H9 (cell line): Measurements from ENCODE around the gene PTP4A1. TPM values are rescaled to one million over a fixed set of nuclear protein-coding genes. Genes with fewer than 3 reads are reported as not detected.
A peak's percentile ranks its signal among the peaks of the same experiment; 100 is the strongest.

Experiments used
- DNase-seq: peaks from one replicate; pipeline ENCODE4 v3.0.0-alpha.2; 2017
- H2AFZ ChIP-seq: one replicate; pipeline ENCODE4 v1.6.1; 2013; ENCODE audit warnings: mild to moderate bottlenecking, low read length, control low read depth, moderate library complexity
- H2AK5ac ChIP-seq: 2 replicates; pipeline ENCODE4 v1.6.1; 2013; ENCODE audit warnings: low read length, control low read depth, mixed read lengths; ENCODE audit not compliant: insufficient read length
- H2BK120ac ChIP-seq: one replicate; pipeline ENCODE4 v1.6.1; 2013; ENCODE audit warnings: low read depth, mild to moderate bottlenecking, low read length, control low read depth, inconsistent platforms; ENCODE audit not compliant: poor library complexity, severe bottlenecking
- H2BK12ac ChIP-seq: 2 replicates; pipeline ENCODE4 v1.6.1; 2013; ENCODE audit warnings: low read length, control low read depth, mixed read lengths, low read depth; ENCODE audit not compliant: insufficient read length
- H2BK15ac ChIP-seq: 2 replicates; pipeline ENCODE4 v1.6.1; 2013; ENCODE audit warnings: low read depth, low read length, control low read depth
- H2BK20ac ChIP-seq: one replicate; pipeline ENCODE4 v1.6.1; 2013; ENCODE audit warnings: low read depth, mild to moderate bottlenecking, low read length, control low read depth, inconsistent platforms; ENCODE audit not compliant: poor library complexity, severe bottlenecking
- H2BK5ac ChIP-seq: 2 replicates; pipeline ENCODE4 v1.6.1; 2013; ENCODE audit warnings: low read length, control low read depth, mixed read lengths; ENCODE audit not compliant: insufficient read length
- H3K14ac ChIP-seq: 2 replicates; pipeline ENCODE4 v1.6.1; 2013; ENCODE audit warnings: low read length, control low read depth; ENCODE audit not compliant: insufficient read depth
- H3K18ac ChIP-seq: 2 replicates; pipeline ENCODE4 v1.6.1; 2013; ENCODE audit warnings: low read depth, mild to moderate bottlenecking, mixed read lengths, low read length, control low read depth; ENCODE audit not compliant: insufficient read length
- H3K23ac ChIP-seq: 2 replicates; pipeline ENCODE4 v1.6.1; 2013; ENCODE audit warnings: low read length, control low read depth, mixed read lengths, low read depth; ENCODE audit not compliant: insufficient read length
- H3K23me2 ChIP-seq: 2 replicates; pipeline ENCODE4 v1.6.1; 2013; ENCODE audit warnings: low read depth, mild to moderate bottlenecking, mixed read lengths, low read length, control low read depth; ENCODE audit not compliant: insufficient read length, poor library complexity, severe bottlenecking
- H3K27ac ChIP-seq: 2 replicates; pipeline ENCODE4 v1.5.1; 2013; ENCODE audit warnings: low read length, control low read depth, mixed read lengths, low read depth; ENCODE audit not compliant: insufficient read length
- H3K27me3 ChIP-seq: 2 replicates; pipeline ENCODE4 v1.6.1; 2013; ENCODE audit warnings: low read length, control low read depth, inconsistent platforms; ENCODE audit not compliant: insufficient read depth
- H3K4ac ChIP-seq: 2 replicates; pipeline ENCODE4 v1.6.1; 2013; ENCODE audit warnings: low read depth, mild to moderate bottlenecking, control low read depth, inconsistent platforms, low read length, moderate library complexity
- H3K4me1 ChIP-seq: 2 replicates; pipeline ENCODE4 v1.6.1; 2013; ENCODE audit warnings: low read length, control low read depth, inconsistent platforms; ENCODE audit not compliant: insufficient read depth
- H3K4me2 ChIP-seq: 2 replicates; pipeline ENCODE4 v1.6.1; 2013; ENCODE audit warnings: low read length, control low read depth, mixed read lengths; ENCODE audit not compliant: insufficient read length, insufficient read depth
- H3K56ac ChIP-seq: 2 replicates; pipeline ENCODE4 v1.6.1; 2013; ENCODE audit warnings: low read depth, mild to moderate bottlenecking, mixed read lengths, low read length, control low read depth; ENCODE audit not compliant: insufficient read length
- H3K79me1 ChIP-seq: 2 replicates; pipeline ENCODE4 v1.6.1; 2013; ENCODE audit warnings: low read depth, mild to moderate bottlenecking, moderate library complexity, low read length, control low read depth, inconsistent platforms; ENCODE audit not compliant: insufficient read depth, poor library complexity, severe bottlenecking
- H3K79me2 ChIP-seq: 2 replicates; pipeline ENCODE4 v1.6.1; 2013; ENCODE audit warnings: low read length, control low read depth, inconsistent platforms; ENCODE audit not compliant: insufficient read depth
- H3K9ac ChIP-seq: 2 replicates; pipeline ENCODE4 v1.6.1; 2013; ENCODE audit warnings: low read length, control low read depth, mixed read lengths; ENCODE audit not compliant: insufficient read length; ENCODE audit errors: extremely low read depth
- H3K9me3 ChIP-seq: one replicate; pipeline ENCODE4 v1.6.1; 2013; ENCODE audit warnings: low read depth, low read length, inconsistent platforms; ENCODE audit not compliant: control insufficient read depth
- H3T11ph ChIP-seq: one replicate; pipeline ENCODE4 v1.6.1; 2013; ENCODE audit warnings: mild to moderate bottlenecking, low read length, control low read depth, inconsistent platforms
- H4K20me1 ChIP-seq: one replicate; pipeline ENCODE4 v1.6.1; 2013; ENCODE audit not compliant: control insufficient read depth, insufficient read length, insufficient read depth
- H4K5ac ChIP-seq: 2 replicates; pipeline ENCODE4 v1.6.1; 2013; ENCODE audit warnings: low read depth, mild to moderate bottlenecking, mixed read lengths, low read length, control low read depth; ENCODE audit not compliant: insufficient read length
- H4K8ac ChIP-seq: replicated peaks from 2 replicates; pipeline ENCODE4 v1.6.1; 2013; ENCODE audit warnings: low read length, control low read depth, mixed read lengths, low read depth; ENCODE audit not compliant: insufficient read length
- H4K91ac ChIP-seq: 2 replicates; pipeline ENCODE4 v1.6.1; 2013; ENCODE audit warnings: low read depth, mild to moderate bottlenecking, moderate library complexity, mixed read lengths, low read length, control low read depth; ENCODE audit not compliant: insufficient read length
- H3K27ac Mint-ChIP-seq, 3 experiments: 2 replicates in 2 of 3; 3 replicates in 1 of 3; pipeline ENCODE4 v1.8.0; 2020 to 2021; ENCODE audit warnings: mixed read lengths in 3 of 3, mild to moderate bottlenecking in 1 of 3, moderate library complexity in 1 of 3
- H3K27me3 Mint-ChIP-seq: 2 replicates; pipeline ENCODE4 v1.8.0; 2021; ENCODE audit warnings: low read depth, mild to moderate bottlenecking, moderate library complexity, mixed read lengths
- H3K36me3 Mint-ChIP-seq, 3 experiments: 2 replicates in 2 of 3; 3 replicates in 1 of 3; pipeline ENCODE4 v1.8.0; 2020 to 2021; ENCODE audit warnings: low read depth in 3 of 3, mixed read lengths in 3 of 3; ENCODE audit not compliant: insufficient read depth in 1 of 3
- H3K4me1 Mint-ChIP-seq, 2 experiments: 2 replicates each; pipeline ENCODE4 v1.8.0; 2020; ENCODE audit warnings: mixed read lengths in 2 of 2
- H3K4me3 Mint-ChIP-seq, 2 experiments: 2 replicates in 1 of 2; 3 replicates in 1 of 2; pipeline ENCODE4 v1.8.0; 2020 to 2021; ENCODE audit warnings: mild to moderate bottlenecking in 2 of 2, mixed read lengths in 2 of 2, moderate library complexity in 1 of 2
- H3K9me3 Mint-ChIP-seq, 2 experiments: 2 replicates in 1 of 2; 3 replicates in 1 of 2; pipeline ENCODE4 v1.8.0; 2020; ENCODE audit warnings: mild to moderate bottlenecking in 2 of 2, mixed read lengths in 2 of 2, moderate library complexity in 1 of 2
- CTCF ChIP-seq: fragments of 200-600 bp; sonication (generic); conservative IDR thresholded peaks from 3 replicates; pipeline ENCODE4 v1.8.0; 2021; ENCODE audit warnings: antibody characterized with exemption, mild to moderate bottlenecking
- WGBS: extraction: QIAGEN DNeasy Blood & Tissue Kit; methylation state at CpG from one replicate; pipeline ENCODE4 v1.1.7; 2013; ENCODE audit warnings: missing lambda C conversion rate, low lambda C conversion rate, mixed read lengths; ENCODE audit not compliant: insufficient read length; ENCODE audit errors: extremely low coverage; 5-methylcytosine and 5-hydroxymethylcytosine counted together
- total RNA-seq: library from RNA; stranded (reverse); gene quantifications from 2 replicates; pipeline ENCODE4 v1.2.1, GENCODE V29; 2021

The PTP4A1 gene
- total RNA-seq, 1 experiment from 2014 or later = 85.9 TPM

GRCh38 chr6:63571361-63572043 is 778 bp upstream of the PTP4A1 start:
- H2BK120ac ChIP-seq = no peak overlapping the region
- no peak overlapping the region for H4K91ac ChIP-seq
- WGBS = no CpG with 5 or more reads among the region's 20 CpGs
- peak overlapping the region; percentile 79 for H3K27ac ChIP-seq
- H2BK12ac ChIP-seq = no peak overlapping the region
- no peaks in the 10 kb centered on the region for H3K9me3 ChIP-seq
- peak overlapping the region; percentile 84 for H3K14ac ChIP-seq
- Mint-ChIP-seq H3K27ac (peak overlapping the region; percentile 90 to 99 (median 97)), H3K4me1 (peaks cover 24 to 34% of the 10 kb centered on the region in 2 experiments), H3K36me3 (peaks cover 7 to 17% (median 17%) of the 10 kb centered on the region in 3 experiments; a peak in 6 of 7 replicates), H3K9me3 (peaks cover 6% of the 10 kb centered on the region in 2 experiments; a peak in 2 of 5 replicates), H3K27me3 (no peaks in the 10 kb centered on the region; the same call in none of the 2 replicates), H3K4me3 (peak overlapping the region; percentile 89 to 90)
- H3K4ac ChIP-seq = no peak overlapping the region; the same call in 1 of the 2 replicates
- no peak overlapping the region for H2BK20ac ChIP-seq
- no peak overlapping the region for H4K8ac ChIP-seq
- H3T11ph ChIP-seq = peak overlapping the region; percentile 26
- H3K23ac ChIP-seq = no peak overlapping the region
- peak overlapping the region; percentile 91 for H3K9ac ChIP-seq
- no peak for TF ChIP-seq CTCF
- DNase-seq = no peak
- peak overlapping the region; percentile 1 for H2BK5ac ChIP-seq
- peak overlapping the region; percentile 68 for H3K4me2 ChIP-seq
- no peak overlapping the region for H3K56ac ChIP-seq
- H3K4me1 ChIP-seq = no peaks in the 10 kb centered on the region; the same call in 1 of the 2 replicates
- H3K23me2 ChIP-seq = peaks cover 7% of the 10 kb centered on the region
- H4K5ac ChIP-seq = peak overlapping the region; percentile 22
- H4K20me1 ChIP-seq = no peaks in the 10 kb centered on the region
- H3K18ac ChIP-seq = peak overlapping the region; percentile 89
- H2AK5ac ChIP-seq = no peak overlapping the region
- no peak overlapping the region for H2BK15ac ChIP-seq
- H3K79me2 ChIP-seq = peaks cover 16% of the 10 kb centered on the region; the same call in 1 of the 2 replicates
- no peaks in the 10 kb centered on the region for H3K79me1 ChIP-seq
- H2AFZ ChIP-seq = peak overlapping the region; percentile 11
- no peaks in the 10 kb centered on the region for H3K27me3 ChIP-seq
